ENCODE data around the gene PIP5KL1.

Gene PIP5KL1

DNA sequence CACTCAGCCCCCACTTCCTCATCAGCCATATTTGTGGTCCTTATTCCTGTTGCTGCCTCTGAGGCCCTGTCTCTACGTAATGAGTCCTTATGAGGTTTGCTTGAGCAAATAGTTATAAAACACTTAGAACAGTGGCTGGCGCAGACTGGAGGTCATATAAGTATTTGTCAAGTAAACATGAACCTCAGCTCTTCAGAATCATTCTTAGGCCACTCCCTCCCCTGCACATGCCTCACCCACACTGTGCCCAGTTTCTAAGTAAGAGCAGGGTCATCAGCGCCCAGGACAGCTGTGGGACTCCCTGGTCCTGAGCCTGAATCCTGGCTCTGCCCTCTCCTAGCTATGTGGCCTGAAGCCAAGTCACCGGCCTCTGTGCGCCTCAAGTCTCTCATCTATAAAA, 17.7 kb downstream of the PIP5KL1 start:
- no peak for DNase-seq

DNA sequence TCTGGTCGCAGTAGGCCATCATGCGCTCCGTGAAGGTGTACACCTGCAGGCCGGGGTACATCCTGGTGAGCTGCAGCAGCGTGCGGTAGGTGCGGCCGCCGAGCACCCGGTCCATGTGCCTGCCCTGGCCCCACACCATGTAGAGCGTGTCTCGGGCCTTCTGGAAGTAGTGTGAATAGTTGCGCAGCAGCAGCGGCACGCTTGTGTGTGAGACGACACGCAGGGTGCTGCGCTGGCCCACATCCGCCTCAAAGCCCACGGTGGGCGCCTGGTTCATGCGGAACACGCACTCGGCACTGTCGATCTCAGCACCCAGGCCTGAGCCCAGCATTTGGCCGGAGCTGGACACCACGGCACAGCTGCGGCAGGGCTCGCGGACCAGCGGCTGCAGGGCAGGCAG, 18.3 kb downstream of the PIP5KL1 start:
- no peak for DNase-seq

DNA sequence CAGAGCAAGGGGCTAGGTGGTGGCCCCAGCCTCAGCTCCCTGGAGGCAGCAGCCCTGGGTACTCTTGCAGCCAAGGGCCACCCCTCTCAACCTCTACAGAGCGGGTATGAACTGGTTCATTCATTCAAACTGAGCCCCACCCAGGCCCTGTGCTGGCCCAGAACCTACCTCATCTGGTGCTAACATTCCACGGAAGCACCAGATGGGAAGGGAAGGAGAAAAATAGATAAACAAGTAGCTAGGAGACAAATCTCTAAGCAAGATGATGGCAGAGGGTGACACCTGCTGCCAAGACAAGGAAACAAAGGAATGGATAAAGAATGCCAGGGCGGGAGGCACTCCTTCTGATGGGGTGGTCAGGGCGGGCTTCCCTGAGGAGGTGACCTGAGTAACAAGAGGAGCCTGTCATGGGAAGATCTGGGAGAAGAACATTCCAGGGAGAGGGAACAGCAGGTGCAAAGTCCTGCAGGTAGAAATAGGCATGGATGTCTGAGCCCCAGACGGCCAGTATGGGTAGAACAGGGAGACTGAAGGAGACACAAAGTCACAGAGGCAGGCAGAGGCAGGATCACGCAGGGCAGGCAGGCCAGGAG, 19.9 kb downstream of the PIP5KL1 start:
- no peak for DNase-seq

DNA sequence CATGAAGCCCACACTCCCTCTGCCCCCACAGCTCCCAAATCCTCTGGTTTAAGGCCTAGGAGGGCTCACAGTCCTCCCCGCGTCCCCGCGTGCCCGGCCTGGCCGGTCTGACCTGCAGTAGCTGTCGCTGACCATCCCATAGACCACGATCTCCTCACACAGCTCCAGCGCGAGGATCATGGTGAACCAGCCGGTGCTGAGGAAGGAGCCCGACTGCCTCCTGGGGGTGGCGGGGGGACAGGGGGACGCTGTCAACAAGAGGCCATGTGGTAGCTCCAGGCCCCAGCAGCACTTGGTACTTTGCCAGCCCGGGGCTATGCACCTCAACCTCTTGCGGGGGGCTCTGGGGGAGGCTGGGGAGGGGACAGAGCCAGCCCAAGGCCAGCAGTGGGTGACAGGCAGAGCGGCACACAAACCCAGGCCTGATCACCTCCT, 20.7 kb downstream of the PIP5KL1 start:
- DNase-seq = no peak

DNA sequence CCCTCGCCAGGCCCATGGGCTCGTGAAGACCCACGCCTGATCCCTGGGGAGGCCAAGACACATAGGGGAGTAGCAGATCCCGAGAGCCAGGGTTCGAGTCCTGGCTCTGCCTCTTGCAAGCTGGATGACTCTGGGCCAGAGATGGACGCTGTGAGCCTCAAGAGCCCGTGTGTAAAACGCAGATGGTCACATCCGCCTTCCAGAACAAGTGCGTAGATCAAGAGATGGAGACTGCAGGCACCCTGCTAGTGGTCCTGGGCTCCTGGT, 22.0 kb downstream of the PIP5KL1 start:
- DNase-seq = no peak

DNA sequence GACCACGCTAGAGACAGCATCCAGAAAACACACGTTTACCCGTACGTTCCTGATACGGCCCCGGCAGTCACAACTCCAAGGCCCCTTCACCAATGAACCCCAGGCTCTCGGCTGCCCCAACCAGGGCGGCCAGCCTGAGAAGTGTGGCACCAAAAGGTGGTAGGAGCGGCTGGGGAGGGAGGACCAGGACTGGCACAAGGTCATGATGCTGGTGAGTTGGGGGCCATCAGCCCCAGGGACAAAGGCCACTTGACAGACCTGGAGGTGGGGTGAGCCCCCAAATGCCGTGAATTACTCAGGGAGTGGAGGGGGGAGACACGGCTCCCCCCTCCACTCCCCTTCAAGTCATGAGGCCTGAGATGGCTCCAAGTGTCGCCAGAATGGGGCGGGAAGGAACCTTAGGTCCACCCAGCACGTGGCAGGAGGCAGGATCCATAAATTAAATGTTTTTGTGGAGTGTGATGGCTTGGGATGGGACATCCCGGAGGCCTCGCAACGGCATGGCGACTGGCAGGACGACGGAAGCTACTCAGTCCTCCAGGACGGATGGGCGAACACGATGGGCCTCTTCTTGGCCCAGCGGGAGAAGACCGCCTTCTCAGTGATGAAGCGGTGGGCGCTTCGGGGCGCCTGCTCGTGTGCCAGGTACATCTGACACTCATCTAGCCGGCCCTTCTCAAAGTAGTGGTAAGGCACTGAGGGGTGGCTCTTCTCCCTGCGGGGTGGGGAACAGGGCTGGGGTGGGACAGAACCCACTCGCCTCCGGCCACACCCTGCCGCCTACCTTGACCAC, 22.5 kb downstream of the PIP5KL1 start:
- no peak for DNase-seq

DNA sequence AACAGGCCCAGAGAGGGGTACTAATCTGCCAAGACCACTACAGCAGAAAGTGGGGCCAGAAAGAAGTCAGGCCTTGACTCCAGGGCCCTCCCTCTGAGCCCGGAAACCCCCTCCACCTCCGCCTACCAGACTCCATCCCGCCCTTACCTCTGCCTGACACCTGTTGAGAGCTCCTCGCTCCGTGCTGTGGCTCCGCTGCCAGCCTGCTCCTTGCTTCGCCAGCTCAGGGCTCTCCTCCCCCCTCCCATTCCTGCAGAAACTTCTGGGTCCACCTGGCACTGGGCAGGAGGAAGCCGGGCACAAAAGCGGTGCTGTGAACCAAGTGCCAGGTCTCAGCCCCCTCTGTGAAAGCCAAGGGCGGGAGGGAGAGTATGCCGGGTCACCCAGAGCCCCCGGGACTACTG, 24.8 kb downstream of the PIP5KL1 start:
- DNase-seq = peak; percentile 69

DNA sequence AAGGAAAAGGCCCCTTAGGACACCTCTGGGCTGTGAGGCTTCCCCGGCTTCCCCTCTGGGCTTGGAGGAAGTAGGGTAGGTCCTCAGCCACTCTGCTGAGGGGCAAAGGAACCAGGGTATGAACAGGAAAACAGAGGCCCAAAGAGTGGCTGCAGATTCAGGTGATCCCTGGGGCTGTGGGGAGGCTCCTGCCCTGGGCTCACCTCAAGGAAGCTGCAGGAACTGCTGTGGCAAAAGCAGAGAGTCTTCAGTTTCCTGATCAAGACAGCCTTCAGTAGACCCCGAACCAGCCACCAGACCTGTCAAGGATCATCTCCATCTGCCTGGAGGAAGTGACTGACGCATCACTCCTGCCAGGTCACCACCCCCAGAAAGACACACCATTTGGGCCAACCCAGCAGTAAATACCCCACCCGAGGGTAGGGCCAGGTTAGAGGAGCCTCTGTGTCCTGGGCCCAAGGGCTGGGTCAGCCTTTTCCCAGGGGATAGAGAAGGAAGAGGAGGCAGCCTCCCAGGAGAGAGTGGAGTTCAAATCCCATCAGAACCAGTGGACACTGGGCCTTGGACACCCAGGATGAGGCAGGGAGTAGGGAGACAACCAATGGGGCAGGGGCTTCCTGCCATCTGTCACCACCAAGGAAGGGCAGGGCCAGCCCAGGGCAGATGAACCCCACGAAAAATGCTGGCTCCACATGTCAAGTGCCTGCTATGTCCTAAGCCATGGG, 25.4 kb downstream of the PIP5KL1 start:
- DNase-seq = peak; percentile 49

DNA sequence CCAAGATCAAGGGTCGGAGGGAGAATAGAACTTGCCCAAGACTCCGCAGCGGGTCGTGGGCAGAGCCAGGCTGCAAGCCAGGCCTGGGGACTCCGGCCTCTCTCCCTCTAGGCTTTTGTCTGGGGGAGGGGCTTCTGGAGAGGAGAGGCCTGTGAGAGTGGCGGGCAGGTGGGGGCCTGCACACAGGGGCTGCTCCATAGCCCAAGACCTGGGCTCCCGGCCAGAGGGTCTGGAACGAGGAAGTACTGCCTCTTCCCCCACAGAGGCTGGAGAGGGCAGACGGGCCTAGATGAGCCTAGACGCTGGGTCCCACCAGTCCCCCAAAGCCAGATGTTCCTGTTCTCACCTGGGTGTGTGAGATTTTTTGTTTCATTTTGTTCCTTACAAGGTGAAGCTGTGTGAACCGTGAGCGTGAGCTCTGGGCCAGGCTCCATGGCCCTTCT, 26.0 kb downstream of the PIP5KL1 start:
- no peak for DNase-seq

DNA sequence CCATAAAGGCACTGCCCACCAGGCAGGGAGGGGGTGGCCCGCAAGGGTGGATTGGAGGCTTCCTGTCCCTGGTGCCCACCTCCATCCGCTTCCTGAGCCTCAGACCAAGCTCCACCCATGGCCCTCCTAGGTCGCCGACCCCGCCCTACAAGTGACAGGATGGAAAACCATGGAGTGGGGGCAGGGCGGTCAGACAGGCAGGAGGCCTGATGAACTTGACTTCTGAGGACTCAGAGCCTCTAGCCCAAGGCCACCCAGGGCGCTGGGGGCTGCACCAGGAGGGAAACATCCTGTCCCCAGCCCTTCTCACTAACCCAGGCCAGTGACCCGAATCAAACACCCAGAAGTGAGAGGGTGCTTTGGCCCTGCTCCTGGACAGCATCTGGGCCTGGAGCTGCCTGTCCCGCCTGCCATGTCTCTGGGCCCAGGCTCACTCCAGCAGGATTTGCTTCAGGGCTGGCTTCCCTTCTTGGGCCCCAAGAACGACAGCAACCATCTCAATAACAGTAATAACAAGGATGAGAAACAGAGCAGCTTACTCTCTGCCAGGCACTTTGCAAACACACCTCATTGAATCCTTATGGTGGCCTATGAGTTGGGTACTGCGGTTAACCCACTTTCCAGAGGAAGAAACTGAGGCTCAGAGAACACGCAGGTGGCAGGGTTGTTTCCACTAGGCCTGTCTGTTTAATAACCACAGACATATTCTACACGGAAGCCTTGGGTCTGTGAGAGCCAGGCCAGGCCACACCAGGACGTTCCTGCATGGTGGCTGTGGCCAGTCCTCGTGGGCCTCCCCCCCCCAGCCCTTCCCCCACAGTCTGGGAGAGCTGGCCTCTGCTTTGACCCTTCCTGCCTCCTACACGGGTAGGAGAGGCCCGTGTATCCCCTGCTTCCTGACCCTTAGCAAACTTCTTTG, 26.8 kb downstream of the PIP5KL1 start:
- DNase-seq = peak; percentile 67

DNA sequence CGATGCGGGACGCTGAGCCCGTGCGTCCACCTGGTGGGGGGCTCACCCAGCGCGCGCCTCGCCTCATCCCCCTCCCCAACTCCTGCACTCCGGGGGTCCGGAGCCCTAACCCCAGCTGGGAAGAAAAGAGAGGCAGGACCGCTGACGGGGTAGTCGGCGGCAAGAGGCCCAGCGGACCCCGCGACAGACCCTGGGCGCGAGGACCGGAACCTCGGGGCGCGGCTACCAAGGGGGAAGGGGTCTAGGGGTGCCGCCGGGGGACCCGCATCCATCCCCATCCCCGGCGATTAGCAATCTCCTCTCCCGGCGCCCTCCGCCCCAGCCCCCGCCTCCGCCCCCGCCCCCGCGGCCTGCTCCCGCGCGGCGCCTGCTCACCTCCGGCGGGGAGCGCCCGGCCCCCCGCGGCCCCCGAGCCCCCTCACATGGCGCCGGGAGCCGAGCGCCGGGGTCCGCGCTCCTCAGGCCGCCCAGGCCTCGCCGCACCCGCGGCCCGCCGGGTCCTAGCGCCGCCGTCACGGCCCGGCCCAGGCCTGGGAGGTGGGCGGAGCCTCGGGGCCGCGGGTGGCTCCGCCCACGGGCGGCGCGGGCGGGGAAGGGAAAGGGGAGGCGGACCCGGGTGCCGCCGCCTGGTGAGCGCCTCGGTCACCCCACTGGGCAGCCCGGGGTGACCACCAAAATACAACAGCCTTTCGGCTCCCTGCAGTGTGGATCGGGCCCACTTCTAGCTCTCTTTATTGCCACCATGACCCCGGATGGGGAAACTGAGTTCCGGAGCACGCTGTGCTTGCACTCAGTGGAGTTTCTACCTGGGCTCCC, 31.2 kb downstream of the PIP5KL1 start, which contains the start of gene ST6GALNAC6:
TSS of gene ST6GALNAC6 (minus strand) at position 476 of the 816 bp plus-strand sequence. CDS start 1,622 bp downstream, outside the sequence.
- DNase-seq = peak; percentile 80

DNA sequence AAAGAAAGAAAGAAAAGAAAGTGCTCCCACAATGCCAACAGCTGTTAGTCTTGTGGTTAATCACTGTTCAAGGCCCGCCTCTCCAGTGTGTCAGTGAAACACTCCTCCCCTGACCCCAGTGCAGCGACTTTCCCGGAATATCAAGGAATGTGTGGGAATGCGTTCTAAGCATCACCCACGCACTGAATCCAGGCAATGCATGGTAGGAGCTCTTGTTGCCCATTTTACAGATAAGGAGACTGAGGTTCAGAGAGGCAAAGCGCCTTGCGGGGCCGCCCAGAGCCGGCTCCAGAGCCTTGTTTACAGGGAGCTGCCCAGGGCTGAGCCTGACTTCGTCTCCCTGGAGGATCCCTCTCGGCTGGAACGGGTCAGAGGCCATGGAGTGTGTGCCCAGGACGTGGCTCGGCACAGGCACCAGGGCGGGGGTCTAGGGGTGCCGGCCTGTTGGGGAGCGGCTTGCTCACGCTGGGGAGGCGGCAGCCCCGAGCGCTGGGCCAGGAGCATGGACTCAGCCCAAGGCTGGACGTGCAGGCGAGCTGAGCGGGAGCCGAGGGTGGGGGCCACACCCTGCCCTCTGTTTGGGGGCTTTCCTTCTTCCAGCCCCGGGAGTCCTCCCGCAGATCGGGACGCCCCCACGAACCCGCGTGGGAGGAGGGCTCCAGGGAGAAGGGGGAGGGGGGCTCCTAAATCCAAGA, 32.0 kb downstream of the PIP5KL1 start:
- peak; percentile 24 for DNase-seq

DNA sequence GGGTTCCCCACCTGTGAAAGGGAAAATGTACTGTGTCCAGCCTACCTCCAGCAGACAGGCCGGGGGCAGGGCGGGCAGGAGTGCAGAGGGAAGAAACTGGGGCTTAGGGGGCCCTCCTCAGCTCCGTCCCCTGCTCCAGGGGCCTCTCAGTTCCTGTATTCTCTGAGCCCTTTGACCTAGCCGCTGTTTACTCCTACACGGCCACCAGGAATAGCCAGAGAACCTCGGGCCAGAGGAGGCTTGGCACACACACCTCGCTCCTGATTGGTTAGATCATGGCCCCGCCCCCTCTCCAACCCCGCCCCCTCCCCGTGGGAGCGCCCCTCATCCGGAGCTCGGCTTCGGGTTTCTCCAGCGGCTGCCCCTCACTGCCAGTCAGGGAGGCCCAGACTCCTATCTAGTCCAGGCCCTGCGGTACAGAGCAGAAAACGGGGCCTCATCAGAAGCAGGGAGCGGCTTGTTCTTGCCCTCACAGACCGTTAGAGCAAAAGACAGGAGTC, 33.3 kb downstream of the PIP5KL1 start:
- DNase-seq = peak; percentile 29

DNA sequence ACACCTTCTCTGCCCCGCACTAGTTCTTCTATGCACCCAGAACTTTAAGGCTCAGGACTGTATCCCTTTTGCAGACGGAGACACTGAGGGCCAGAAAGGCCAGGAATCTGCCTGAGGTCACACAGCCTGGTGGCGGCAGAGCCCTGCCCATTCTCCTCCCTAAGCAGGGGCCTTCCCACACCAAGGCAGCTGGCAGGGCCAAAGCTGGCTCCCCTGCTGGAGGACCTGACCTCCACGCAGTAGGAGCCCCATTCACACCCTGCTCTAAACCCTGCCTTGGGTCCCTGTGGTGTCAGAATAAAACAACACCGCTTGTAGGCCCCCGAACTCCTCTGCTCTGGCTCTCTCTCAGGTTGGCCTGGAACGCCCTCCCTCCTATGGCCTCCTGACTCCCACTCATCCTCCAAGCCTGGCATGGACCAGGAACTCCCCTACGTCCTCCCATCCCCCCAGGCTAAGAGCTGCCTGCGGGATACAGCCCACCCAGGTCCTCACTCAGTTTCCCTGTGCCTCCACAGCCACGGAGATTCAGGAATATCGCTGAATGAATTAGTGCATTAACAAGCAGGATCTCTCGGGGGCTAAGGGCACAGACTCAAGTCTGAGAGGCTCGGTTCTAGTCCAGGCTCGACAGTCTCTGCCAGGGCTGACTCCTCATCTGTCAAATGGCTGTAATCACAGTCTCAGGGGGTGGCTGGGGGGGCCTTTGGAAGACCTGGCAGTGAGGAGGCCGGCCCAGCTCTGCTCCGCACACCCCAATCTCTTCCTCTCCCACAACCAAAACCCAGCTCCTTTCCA, 34.0 kb downstream of the PIP5KL1 start:
- DNase-seq = no peak

DNA sequence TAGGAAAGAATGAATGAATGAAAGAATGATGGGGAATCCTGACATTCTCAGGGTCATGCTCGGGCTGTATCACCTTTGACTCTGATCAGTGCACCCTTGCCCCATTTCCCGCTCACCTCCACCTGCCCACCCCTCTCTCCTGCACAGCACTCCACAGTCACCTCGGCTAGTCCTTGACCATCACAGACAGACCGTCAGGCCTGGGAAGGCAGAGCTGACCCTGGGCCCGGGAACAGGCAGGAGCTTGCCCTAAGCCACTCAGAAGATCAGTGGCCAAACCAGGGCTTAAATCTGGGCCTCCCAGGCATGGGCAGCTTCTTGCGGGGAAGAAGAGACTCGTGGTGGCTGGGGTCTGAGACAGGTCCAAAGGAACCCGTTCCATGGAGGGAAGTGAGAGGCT, 34.8 kb downstream of the PIP5KL1 start:
- no peak for DNase-seq

DNA sequence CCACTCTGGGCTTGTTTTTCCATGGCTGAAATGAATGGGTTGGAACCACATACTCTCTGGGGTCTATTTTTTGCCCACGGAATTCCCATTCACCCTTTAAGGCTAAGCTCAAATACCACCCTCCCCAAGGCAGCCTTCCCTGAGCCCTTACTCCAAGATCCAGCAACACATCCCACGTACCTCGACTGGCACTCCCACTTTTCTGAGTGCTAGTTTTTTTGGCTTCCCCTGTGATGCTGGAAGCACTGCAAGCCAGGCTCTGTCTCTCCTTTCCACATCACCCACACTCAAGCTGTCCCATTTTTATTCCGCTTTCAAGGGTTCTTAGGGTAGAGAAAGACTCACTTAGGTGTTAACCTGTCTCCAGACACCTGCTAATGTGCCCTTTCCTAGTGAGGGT, 37.2 kb downstream of the PIP5KL1 start:
- DNase-seq = no peak

DNA sequence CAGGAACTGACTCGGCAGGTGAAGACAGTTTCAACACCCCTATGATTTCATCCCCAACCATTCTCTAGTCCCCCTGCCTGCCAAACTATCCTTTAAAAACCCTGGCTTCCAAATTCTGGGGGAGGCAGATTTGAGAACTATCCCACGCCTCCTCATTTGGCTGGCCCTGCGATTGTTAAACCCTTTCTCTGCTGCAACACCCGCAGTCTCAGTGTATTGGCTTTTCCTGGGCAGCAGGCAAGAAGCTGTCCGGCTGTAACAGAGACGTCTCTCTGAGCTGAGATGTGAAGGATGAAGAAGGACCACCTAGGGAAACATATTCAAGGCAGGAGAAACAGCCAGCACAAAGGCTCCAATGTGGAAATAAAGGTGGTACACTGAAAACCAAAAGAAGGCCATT, 37.7 kb downstream of the PIP5KL1 start:
- no peak for DNase-seq

DNA sequence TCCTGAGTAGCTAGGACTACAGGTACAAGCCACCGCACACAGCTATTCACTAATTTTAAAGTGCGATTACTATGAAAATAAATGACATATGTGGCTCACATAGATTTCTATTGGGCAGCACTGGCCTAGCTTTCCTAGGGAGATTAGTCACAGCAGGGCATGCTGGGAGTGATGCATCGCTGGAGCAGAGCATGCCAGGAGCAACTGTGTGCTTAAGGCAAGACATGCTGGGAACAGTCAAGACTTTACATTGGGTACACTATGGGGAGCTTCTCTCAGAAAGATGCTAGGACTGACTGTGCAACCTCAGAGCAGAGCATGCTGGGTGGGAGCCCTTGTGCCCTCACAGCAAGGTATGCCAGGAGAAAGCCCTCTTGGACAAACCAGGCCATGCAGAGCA, 40.5 kb downstream of the PIP5KL1 start:
- no peak for DNase-seq

DNA sequence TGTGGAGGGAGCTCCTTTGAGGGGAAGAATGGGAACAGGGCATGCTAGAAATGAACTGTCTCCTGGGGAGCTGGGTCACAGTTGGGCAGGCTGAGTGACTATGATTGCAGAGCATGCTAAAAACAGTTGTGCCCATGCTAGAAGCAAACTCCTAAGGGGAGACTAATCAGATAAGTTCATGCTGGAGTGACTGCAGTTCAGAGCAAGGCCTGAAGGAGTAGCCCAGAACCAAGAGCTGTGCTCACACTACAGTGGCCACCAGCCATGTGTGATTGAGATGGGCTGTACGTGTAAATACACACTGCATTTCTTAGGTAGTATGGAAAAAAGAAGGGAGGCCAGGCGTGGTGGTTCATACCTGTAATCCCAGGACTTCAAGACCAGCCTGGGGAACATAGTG, 42.8 kb downstream of the PIP5KL1 start:
- no peak for DNase-seq

DNA sequence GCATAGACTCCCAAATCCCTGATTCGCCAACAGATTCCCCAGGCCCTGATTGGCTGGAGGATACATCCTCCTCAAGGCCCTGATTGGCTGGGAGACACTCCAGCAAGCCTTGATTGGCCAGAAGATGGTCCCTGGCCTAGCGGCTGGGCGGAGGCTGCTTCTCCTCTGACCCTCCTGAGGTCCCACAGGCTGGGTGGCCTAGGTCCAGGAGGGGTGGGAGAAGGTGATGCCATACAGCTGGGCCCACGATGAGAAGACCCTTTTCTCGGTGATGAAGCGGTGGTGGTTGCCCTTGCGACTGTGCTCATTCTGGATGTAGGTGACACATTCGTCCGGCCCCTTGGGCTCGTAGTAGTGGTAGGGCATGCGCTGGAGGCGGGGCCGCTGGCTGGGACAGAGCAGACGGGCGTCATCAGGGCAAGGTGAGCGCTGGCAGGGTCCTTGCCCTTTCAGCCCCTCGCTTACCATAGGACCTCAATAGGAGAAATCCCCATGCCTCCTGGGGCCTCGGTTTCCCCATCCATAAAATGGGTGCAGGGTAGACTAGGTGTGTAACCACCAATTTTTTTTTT, 44.1 kb downstream of the PIP5KL1 start:
- no peak for DNase-seq
